A673 (cell line): ENCODE data around the gene TMEM44.

Experiments
- CTCF ChIP-seq: fragments of 300-800, 200-600 bp; sonication (generic); conservative IDR thresholded peaks from 2 replicates; pipeline ENCODE4 v1.5.1; 2017; ENCODE audit warnings: low read depth, mild to moderate bottlenecking, antibody characterized with exemption, low read length, moderate library complexity, mixed read lengths
- EZH2 ChIP-seq: fragments of 200-600 bp; sonication (generic); IDR thresholded peaks from 2 replicates; pipeline ENCODE4 v1.6.1; 2017; ENCODE audit warnings: borderline replicate concordance, low read depth, mild to moderate bottlenecking, mixed read lengths, antibody characterized with exemption, low read length; ENCODE audit not compliant: poor library complexity, severe bottlenecking

GRCh38 chr3:194555175-194556062 is 77.8 kb downstream of the TMEM44 start:
- no peak for TF ChIP-seq CTCF
- no peak for TF ChIP-seq EZH2
